AG08395 (cell line): ENCODE data around the gene MAP1LC3C.

Source experiments
- DNase-seq: peaks from one replicate; pipeline ENCODE4 v3.0.0; 2012; ENCODE audit warnings: mixed read lengths, low spot score

Gene MAP1LC3C

GRCh38 chr1:241999026-241999425 lies at the start of gene MAP1LC3C:
MAP1LC3C (minus strand) TSS chr1:241999098; CDS start chr1:241999008, 90 bp downstream.
- no peak for DNase-seq

GRCh38 chr1:242043165-242043564 lies 44.3 kb upstream of the MAP1LC3C start:
- DNase-seq: no peak

- no peak for DNase-seq
Observed at GRCh38 chr1:242034392-242034791, 35.5 kb upstream of the MAP1LC3C start.

- no peak for DNase-seq
Observed at GRCh38 chr1:242033447-242033846, 34.5 kb upstream of the MAP1LC3C start.

GRCh38 chr1:242030071-242030470 lies 31.2 kb upstream of the MAP1LC3C start:
- no peak for DNase-seq

- no peak for DNase-seq
Observed at GRCh38 chr1:242025681-242026080, 26.8 kb upstream of the MAP1LC3C start.

GRCh38 chr1:242023805-242024204 lies 24.9 kb upstream of the MAP1LC3C start:
- DNase-seq: no peak

GRCh38 chr1:242019018-242019417 lies 20.1 kb upstream of the MAP1LC3C start:
- DNase-seq: no peak

- peak; percentile 72 for DNase-seq
Observed at GRCh38 chr1:242017580-242018233, 18.8 kb upstream of the MAP1LC3C start.

GRCh38 chr1:242016479-242016878 lies 17.6 kb upstream of the MAP1LC3C start:
- no peak for DNase-seq

GRCh38 chr1:242011894-242012660 lies 13.2 kb upstream of the MAP1LC3C start:
- DNase-seq: peak; percentile 42

- peak; percentile 40 for DNase-seq
Observed at GRCh38 chr1:242008826-242009495, 10.1 kb upstream of the MAP1LC3C start.

- DNase-seq: no peak
Observed at GRCh38 chr1:242006976-242007375, 8.1 kb upstream of the MAP1LC3C start.

GRCh38 chr1:242005866-242006535 lies 7.1 kb upstream of the MAP1LC3C start:
- DNase-seq: no peak

GRCh38 chr1:242004751-242005495 lies 6.0 kb upstream of the MAP1LC3C start:
- no peak for DNase-seq

GRCh38 chr1:242002510-242002909 lies 3.6 kb upstream of the MAP1LC3C start:
- no peak for DNase-seq

- DNase-seq: peak; percentile 46
Observed at GRCh38 chr1:242002072-242002471, 3.2 kb upstream of the MAP1LC3C start.

- DNase-seq: no peak
Observed at GRCh38 chr1:242000434-242000833, 1.5 kb upstream of the MAP1LC3C start.

GRCh38 chr1:241998412-241998921 lies 431 bp downstream of the MAP1LC3C start:
- DNase-seq: peak; percentile 88

GRCh38 chr1:241997401-241997998 lies 1.4 kb downstream of the MAP1LC3C start:
- no peak for DNase-seq

- no peak for DNase-seq
Observed at GRCh38 chr1:241994171-241994570, 4.7 kb downstream of the MAP1LC3C start.
